ENCODE measurements around the gene UGT8. TPM values are rescaled to one million over a fixed set of nuclear protein-coding genes. Genes with fewer than 3 reads are reported as not detected.

The UGT8 gene
- total RNA-seq (2021; ENCODE audit: unreplicated experiment) (14.8 TPM), Bru-seq, nascent RNA (percentile 59 among the genes with signal in this experiment), BruChase-seq, experiment 1, labeled RNA remaining after a 6-hour chase (percentile 61 among the genes with signal in this experiment), BruChase-seq, experiment 2, labeled RNA remaining after a 2-hour chase (percentile 53 among the genes with signal in this experiment)
- 4.2 and 5.9 TPM in 2 replicates for polyA plus RNA-seq (2012)
- long read RNA-seq, full-length matches to known transcripts = 30 of 43 reads
- long read RNA-seq, partial matches to known transcripts = 3 of 43 reads
- long read RNA-seq, other reads (novel, unspliced or antisense) = 10 of 43 reads

GRCh38 chr4:114598191-114599121, at the start of gene UGT8:
Gene UGT8 (plus strand): TSS chr4:114598807. CDS start chr4:114622881, 24,074 bp downstream.
- Histone ChIP-seq H3K4me2 (ENCODE audit: low read length) (peak within 1 kb of the TSS; percentile 87), H2AFZ (ENCODE audit: low read depth, low read length, poor library complexity, severe bottlenecking) (peak within 1 kb of the TSS; percentile 77), H3K79me2 (ENCODE audit: insufficient read depth, low read length) (peaks cover 12% of the 10 kb centered on the region), H3K9me2 (ENCODE audit: insufficient read depth) (no peaks in the 10 kb centered on the region), H3K9ac (ENCODE audit: low read length) (peak within 1 kb of the TSS; percentile 59), H3K27me3 (ENCODE audit: insufficient read depth, low read length) (no peaks in the 10 kb centered on the region), H3K36me3 (ENCODE audit: control insufficient read depth in 1 of 2, insufficient read depth in 2 of 2, low read length in 2 of 2) (no peaks in the 10 kb centered on the region), H3K27ac (ENCODE audit: low read depth, low read length) (peak within 1 kb of the TSS; percentile 58), H3K9me3 (ENCODE audit: control insufficient read depth in 1 of 2, insufficient read depth in 1 of 2, low read depth in 1 of 2, low read length in 2 of 2) (no peaks in the 10 kb centered on the region), H3K4me1 (ENCODE audit: control insufficient read depth in 1 of 2, insufficient read depth in 2 of 2, low read length in 2 of 2) (peaks cover 3 to 16% of the 10 kb centered on the region in 2 experiments; a peak in 3 of 4 replicates), H3K4me3 (replicated peaks in 1 of 2; ENCODE audit: low read depth in 1 of 2, low read length in 2 of 2) (peak within 1 kb of the TSS; percentile 76 to 77), H4K20me1 (ENCODE audit: insufficient read depth) (no peaks in the 10 kb centered on the region)
- ChIA-PET CTCF (no interaction called here), POLR2A (no interaction called here), RAD21 (ENCODE audit: low non-redundant PET in 1 of 2, low total read pairs in 2 of 2, uncharacterized antibody in 2 of 2, unreplicated experiment in 2 of 2) (no interaction called here)
- no TSS peak for BruUV-seq (replicated peaks)
- intact Hi-C loops (cut with micrococcal nuclease) = no loop called here
- DNase-seq (ENCODE audit: low read depth, low spot score) (peak; percentile 35), ATAC-seq (peak; percentile 78)
- TF ChIP-seq EZH2phosphoT487 (IDR thresholded peaks at IDR 0.05; ENCODE audit: borderline replicate concordance) (no peak), POLR2A (IDR thresholded peaks at IDR 0.05; ENCODE audit: borderline replicate concordance, extremely low read depth, insufficient read depth, insufficient read length) (peak; percentile 52), SP1 (IDR thresholded peaks at IDR 0.05; ENCODE audit: low read depth) (no peak), ZBTB33 (IDR thresholded peaks at IDR 0.05; ENCODE audit: extremely low read depth, insufficient replicate concordance, low read length) (no peak), MAX (IDR thresholded peaks at IDR 0.05) (peak; percentile 79), POLR2AphosphoS5 (IDR thresholded peaks at IDR 0.05; ENCODE audit: low read depth, low read length) (peak; percentile 19), CTCF (IDR thresholded peaks at IDR 0.05 in 2 of 3, conservative IDR thresholded peaks at IDR 0.05 in 1 of 3; ENCODE audit: borderline replicate concordance in 1 of 3, insufficient read depth in 1 of 3, low read depth in 2 of 3, low read length in 2 of 3) (no peak), YY1 (IDR thresholded peaks at IDR 0.05; ENCODE audit: extremely low read depth, insufficient replicate concordance, low read depth, low read length) (no peak), ZNF274 (IDR thresholded peaks at IDR 0.05; ENCODE audit: low read depth, low read length) (no peak), CEBPB (IDR thresholded peaks at IDR 0.05; ENCODE audit: low read depth) (no peak), SIN3A (IDR thresholded peaks at IDR 0.05; ENCODE audit: low read depth) (no peak), RAD21 (IDR thresholded peaks at IDR 0.05; ENCODE audit: low read depth) (no peak), ZFX (IDR thresholded peaks at IDR 0.05) (no peak; the same call in 1 of the 2 replicates), TCF7L2 (IDR thresholded peaks at IDR 0.05; ENCODE audit: borderline replicate concordance, extremely low read depth, insufficient read depth, insufficient read length) (peak; percentile 77)
- TF ChIP-seq, protein P1, sequence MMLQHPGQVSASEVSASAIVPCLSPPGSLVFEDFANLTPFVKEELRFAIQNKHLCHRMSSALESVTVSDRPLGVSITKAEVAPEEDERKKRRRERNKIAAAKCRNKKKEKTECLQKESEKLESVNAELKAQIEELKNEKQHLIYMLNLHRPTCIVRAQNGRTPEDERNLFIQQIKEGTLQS (IDR thresholded peaks at IDR 0.05) = no peak
- TF ChIP-seq, protein P2, sequence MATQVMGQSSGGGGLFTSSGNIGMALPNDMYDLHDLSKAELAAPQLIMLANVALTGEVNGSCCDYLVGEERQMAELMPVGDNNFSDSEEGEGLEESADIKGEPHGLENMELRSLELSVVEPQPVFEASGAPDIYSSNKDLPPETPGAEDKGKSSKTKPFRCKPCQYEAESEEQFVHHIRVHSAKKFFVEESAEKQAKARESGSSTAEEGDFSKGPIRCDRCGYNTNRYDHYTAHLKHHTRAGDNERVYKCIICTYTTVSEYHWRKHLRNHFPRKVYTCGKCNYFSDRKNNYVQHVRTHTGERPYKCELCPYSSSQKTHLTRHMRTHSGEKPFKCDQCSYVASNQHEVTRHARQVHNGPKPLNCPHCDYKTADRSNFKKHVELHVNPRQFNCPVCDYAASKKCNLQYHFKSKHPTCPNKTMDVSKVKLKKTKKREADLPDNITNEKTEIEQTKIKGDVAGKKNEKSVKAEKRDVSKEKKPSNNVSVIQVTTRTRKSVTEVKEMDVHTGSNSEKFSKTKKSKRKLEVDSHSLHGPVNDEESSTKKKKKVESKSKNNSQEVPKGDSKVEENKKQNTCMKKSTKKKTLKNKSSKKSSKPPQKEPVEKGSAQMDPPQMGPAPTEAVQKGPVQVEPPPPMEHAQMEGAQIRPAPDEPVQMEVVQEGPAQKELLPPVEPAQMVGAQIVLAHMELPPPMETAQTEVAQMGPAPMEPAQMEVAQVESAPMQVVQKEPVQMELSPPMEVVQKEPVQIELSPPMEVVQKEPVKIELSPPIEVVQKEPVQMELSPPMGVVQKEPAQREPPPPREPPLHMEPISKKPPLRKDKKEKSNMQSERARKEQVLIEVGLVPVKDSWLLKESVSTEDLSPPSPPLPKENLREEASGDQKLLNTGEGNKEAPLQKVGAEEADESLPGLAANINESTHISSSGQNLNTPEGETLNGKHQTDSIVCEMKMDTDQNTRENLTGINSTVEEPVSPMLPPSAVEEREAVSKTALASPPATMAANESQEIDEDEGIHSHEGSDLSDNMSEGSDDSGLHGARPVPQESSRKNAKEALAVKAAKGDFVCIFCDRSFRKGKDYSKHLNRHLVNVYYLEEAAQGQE (IDR thresholded peaks at IDR 0.05; ENCODE audit: low read depth) = no peak

Data from HCT116 (cell line).